Activated CD8-positive, alpha-beta memory T cell treated with anti-CD3 and anti-CD28 coated beads, Interleukin-2, amount 50 U/mL, for 4 hours (primary cell): ENCODE data around the gene NCKIPSD.

Experiments used
- DNase-seq: peaks from one replicate; pipeline ENCODE4 v3.0.0-alpha.2; 2020

NCKIPSD gene

DNA sequence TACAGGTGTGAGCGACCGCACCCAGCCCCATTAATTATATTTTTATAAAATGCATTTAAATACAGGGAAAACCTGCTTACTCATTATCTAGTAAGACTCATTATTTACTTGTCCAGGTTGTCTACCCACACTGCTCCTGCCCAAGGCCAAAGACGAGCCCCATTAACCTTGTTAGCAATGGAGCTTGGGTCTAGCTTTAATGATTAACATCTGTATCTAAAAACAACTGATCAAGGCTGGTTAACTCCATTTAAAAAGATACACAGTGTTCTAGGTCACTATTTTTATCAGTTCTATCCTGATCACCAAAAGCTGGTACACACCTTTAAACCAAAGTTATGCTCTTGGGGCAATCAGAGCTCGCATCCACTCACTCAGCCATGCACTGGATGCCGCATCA lies 10.4 kb upstream of the NCKIPSD start:
- DNase-seq, result no peak

DNA sequence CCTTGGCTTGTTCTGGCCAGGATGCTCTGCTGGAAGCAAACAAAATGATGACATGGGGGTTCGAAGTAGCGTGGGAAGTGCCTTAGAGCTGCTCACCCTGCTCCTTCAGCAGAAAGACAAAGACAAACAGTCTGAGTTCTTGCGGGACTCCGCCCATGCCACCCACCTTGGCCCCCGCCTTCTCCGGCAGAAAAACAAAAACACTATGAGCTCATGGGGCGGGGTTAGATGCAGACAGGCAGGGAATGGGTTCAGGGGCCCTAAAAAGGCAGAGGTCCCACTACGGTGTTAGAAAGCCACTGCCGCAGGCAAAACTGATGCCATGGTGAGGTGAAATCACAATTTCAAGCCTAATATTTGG lies 9.7 kb upstream of the NCKIPSD start:
- no peak for DNase-seq

DNA sequence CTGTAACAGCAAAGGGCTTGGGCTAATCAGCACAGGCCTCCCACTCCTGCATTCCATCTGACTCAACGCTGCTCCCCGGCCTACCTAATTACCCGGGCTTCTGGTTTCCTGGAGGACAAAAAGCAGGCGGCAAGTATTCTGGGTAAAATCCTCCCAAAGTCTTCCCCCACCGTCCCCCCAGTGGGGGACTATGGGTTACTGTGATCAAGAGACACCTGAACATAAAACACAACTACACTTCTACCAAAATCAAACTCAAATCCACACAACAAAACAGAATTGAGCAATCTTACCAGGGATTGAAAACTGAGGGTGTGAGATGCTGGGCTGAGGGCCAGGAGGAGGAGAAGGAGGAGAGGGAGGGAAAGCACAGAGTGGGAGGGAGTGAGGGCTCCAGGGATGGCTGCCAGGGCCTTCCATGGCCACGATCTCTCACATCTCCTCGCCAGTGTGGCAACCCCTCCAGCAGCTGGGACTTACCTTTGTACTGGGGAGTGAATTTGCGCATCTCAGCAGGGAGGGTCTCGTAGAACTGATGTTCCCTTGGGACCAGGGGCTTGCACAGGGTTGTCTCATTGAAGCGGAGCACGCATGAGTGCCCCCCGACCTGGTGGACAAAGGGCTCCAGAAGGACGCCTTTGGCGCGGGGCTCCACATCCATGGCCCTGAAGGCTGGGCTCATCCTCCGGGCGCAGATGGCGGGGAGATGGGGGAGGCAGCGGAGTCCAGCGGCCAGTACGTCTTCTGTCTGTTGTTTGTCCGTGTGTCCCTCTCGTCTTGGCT lies 9.1 kb upstream of the NCKIPSD start:
- no peak for DNase-seq

GRCh38 chr3:48693826-48694225 lies 8.1 kb upstream of the NCKIPSD start:
- DNase-seq, result no peak

DNA sequence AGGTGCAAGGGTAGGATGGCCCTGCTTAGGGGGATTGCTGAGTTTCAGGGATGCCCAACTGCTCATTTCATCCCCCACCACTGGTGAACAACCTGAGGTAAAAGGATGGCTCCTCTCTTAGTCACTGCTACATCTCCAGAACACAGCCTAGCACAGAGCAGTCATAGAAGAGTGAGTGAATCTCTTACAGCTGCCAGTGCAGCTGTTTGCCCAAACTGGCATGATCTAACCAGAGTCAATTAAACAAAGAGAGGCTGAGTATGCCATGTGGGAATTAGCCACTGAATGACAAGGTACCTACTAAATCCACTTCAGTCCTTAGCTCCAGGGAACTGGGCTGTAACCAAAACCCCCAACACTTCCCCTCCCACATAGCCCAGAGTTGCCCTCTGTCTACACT lies 6.8 kb upstream of the NCKIPSD start:
- DNase-seq, result no peak

DNA sequence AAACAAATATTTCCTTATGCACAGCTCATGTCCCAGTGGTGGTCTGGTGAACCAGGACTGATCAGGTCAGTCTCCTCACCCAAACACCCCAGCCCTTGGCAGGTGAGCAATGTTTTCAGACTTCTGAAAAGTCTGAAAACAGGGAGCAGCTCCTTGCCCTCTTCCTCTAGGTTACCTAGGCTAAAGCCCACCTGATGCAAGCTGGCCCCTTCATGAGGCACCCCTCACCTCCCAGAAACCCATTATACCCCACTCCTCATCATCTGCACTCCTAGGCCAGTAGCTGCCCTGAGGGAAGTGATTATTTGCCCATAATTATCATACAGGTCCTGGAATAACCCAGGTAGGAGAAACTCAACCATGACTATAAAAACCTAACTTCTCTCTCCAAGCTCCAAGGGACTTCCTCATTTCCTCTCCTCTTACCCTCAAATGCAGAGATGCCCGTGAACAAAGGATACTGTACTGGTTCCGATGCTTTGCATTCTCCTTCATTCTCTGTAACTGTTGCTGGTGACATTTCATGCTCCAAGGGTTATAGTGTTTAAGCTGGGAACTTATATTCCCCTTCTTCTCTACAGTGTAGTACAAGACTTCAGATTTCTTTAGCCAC lies 5.2 kb upstream of the NCKIPSD start:
- no peak for DNase-seq

- DNase-seq, result no peak
These were observed 3.7 kb upstream of the NCKIPSD start for GRCh38 chr3:48689384-48689783.

- DNase-seq, result no peak
These were observed 3.0 kb upstream of the NCKIPSD start for GRCh38 chr3:48688737-48689075.

DNA sequence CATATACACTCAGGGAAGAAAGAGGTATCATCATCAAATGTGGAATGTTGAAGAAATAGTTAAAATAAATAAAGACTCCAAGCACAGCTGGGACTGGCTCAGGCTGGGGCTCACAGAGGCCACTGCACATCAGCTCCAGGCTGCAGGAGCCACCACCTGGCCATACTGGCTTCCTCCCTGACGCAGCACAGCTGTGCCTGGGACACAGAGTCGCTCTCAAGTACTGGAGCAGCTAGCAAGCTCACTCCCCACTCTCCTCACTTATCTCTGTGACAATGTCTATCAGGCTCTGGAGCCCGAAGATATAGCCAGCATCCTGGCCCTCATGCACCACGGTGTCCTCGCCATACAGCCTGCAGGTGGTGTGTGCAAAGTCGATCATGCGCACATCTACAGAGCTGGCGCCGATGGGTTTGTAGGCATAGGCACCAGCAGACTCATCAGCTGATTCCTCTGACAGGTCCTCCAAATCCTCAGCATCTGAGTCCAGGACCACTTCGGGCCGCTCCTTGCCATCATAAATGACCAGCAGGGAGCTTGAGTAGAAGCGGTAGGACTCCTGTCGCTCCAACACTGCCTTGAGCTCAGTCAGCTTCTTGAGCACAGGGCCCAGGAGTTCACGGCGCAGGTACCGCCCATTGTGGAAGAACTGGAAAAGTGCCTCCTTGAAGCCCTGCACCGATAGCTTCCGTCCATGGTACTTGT lies 2.5 kb upstream of the NCKIPSD start:
- DNase-seq, result no peak

- DNase-seq, result no peak
These were observed 1.5 kb upstream of the NCKIPSD start for GRCh38 chr3:48687220-48687678.

GRCh38 chr3:48686538-48687219 lies 964 bp upstream of the NCKIPSD start:
- DNase-seq, result no peak

DNA sequence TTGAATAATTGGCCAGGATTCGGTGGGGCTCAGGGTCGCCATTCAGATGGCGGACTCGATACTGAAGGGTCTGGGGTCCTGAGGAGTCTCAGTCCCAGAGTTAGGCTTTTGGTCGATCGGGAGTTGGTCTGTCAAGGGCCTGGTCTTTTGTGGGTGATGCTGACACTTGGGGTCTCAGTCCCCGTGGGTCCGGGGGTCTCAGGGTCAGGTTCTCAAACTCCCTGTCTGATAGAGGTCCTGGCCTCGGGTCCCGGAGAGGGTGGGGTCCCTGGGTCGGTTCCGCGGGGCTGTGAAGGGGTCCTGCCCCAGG lies 467 bp downstream of the NCKIPSD start:
- DNase-seq, result no peak

DNA sequence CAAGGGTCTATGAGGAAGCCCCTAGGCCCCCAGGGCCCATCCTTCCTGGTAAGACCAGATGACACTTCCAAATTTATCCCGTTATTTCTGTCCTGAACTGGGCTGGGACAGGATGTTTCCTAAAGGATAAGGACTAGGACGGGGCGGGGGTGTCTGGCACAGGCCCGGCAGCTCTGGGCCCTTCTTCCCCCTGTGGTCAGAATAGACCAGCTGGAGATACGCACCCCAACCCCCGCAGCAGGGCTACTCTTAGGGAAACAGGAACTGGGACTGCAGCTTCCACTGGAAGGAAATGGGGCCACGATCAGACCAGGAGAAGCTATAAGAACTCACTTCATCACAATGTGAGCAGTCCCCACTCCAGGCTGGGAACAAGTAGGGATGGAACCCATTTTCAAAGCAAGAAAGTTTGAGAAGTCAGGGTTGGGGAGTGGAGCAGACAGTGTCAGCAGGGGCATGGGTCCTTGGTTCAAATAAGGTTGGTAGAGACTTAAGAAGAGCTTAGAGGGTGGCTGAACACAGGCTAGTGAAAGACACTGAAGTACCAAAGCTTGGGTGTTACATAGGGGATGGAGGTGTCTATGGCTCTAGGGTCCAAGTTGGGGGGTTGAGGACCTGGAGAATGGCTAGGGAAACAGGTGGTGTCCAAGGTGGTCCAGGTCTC lies 1.1 kb downstream of the NCKIPSD start:
- no peak for DNase-seq

GRCh38 chr3:48684054-48684349 lies 1.7 kb downstream of the NCKIPSD start:
- DNase-seq, result no peak

DNA sequence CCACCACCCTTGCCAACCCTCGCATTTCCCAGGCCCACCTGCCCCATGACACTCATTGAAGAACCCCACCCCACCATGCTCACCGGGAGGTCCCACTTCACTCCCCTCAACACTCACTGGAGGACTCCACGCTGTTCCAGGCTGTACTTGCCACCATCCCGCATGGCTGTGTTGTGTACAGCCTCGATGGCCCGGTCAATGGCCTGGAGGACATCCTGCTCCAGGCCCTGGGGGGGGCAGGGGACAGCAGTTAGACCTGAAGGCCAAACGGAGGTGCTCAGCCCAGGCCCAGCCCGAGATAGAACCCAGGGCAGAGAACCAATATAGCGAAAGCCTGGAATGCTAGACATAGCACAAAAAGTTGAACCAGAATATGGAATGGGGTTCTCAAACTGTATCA lies 2.9 kb downstream of the NCKIPSD start:
- DNase-seq, result no peak

- DNase-seq, result no peak
These were observed 3.6 kb downstream of the NCKIPSD start for GRCh38 chr3:48681974-48682610.

- no peak for DNase-seq
These were observed 4.2 kb downstream of the NCKIPSD start for GRCh38 chr3:48681541-48681880.

DNA sequence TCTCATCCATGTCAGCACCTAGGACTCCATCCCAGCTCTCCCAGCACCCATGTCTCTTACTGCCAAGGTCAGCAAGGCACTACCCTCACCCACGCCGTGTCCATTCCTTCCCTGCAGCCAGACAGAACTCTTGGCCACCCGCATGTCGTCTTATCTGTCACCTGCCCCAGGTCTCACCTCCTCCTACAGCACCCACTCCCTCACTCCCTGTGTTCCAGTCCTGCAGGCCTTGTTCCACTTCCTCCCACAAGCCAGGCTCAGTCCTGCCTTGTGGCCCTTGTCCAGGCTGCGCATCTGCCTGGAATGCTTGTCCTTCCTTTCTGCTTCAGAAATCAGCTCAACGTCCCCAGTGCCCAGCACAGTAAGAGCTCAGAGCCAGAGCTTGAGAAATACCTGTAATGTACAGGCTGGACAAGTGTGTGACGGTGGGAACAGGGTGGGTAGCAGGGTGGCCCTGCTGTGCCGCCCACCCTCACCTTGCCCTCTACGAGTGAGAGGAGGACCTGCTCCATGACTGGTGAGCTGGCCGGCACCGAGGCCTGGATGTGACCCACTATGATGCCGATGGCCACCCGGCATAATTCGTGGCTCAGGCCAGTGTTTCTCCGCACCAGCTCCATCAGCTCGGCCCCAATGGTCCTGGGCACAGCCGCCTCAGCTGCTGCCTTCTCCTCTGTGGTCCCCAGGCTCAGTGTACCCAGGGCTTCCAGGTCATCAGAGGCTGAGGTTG lies 4.7 kb downstream of the NCKIPSD start:
- DNase-seq, result no peak

GRCh38 chr3:48679411-48680391 lies 6.0 kb downstream of the NCKIPSD start:
- no peak for DNase-seq

DNA sequence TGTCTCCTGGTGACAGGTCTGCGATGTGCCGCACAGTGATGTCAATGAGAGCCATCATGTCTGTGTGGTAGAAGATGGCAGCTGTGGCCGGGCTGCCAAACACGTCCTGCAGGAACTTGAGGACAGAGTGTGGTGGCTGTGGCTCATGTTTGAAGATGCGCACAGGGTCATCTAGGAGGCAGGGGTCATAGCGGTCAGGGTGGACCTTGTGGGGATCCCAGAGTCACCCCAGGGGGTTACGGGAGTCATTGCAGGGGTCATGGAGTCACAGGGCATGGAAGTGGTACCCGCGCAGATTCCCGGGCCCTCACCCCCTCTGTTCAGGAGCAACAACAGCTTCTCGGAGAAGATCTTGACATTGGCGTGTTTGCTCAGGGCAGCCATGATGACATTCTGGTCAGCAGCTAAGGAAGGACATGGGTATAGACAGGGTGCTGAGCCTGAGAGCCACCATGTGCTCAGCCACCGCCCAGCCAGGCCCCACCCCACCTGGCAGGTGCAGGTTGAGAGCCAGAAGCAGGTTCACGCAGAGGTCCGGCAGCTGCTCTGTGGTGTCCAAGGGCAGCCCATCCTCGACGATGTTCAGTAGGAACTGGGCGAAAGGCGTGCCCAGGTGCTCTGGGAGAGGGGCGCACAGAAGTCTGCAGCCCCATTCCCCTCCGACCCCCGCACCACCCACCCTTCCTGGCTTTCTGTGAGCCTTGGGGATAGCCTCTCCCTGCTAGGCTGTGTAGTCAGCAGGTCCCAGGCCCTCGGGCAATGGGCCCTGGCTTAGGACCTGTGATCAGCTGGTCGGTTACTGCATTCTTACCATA lies 6.9 kb downstream of the NCKIPSD start:
- no peak for DNase-seq
